ENCODE data around the gene MED22. TPM values are rescaled to one million over a fixed set of nuclear protein-coding genes. Genes with fewer than 3 reads are reported as not detected.
"Not testable (repeated sequence)": the region's sequence is repeated elsewhere in the genome, so short reads cannot be mapped to it uniquely, and the experiment has no call there.

MED22 gene
- total and polyA plus RNA-seq, 3 donors from 2014 or later, result 20.2 to 29.3 (median 25.9) TPM

DNA sequence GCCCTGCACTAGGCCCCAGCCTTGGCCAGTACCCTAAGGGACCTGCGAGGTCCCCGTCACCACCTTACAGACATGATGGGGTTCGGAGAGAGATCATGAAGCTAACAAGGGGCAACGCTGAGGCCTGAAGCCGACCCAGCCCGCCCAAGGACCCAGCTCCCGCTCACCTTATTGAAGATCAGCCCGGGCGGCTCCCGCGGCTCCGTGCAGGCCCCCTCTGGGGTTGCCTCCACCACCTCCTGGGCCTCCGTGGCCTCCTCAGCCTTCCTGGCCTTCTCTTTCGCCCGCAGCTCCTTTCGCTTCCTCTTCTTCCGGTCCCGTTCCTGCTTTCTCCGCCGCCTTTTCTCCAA lies 15.6 kb downstream of the MED22 start:
- H3K4me1 ChIP-seq, result peaks cover 13% of the 10 kb centered on the region
- intact Hi-C loops (cut with DNase I; ENCODE audit: low total_unique reads), result no loop called here
- H3K4me3 ChIP-seq, result no peak overlapping the region
- H3K27me3 ChIP-seq, result no peaks in the 10 kb centered on the region
- no peaks in the 10 kb centered on the region for H3K9me3 ChIP-seq
- no peak overlapping the region for H3K27ac ChIP-seq
- no peaks in the 10 kb centered on the region for H3K36me3 ChIP-seq (ENCODE audit: low read depth, missing control alignments)
- TF ChIP-seq POLR2A (IDR thresholded peaks at IDR 0.05), result no peak
- TF ChIP-seq, protein P1, sequence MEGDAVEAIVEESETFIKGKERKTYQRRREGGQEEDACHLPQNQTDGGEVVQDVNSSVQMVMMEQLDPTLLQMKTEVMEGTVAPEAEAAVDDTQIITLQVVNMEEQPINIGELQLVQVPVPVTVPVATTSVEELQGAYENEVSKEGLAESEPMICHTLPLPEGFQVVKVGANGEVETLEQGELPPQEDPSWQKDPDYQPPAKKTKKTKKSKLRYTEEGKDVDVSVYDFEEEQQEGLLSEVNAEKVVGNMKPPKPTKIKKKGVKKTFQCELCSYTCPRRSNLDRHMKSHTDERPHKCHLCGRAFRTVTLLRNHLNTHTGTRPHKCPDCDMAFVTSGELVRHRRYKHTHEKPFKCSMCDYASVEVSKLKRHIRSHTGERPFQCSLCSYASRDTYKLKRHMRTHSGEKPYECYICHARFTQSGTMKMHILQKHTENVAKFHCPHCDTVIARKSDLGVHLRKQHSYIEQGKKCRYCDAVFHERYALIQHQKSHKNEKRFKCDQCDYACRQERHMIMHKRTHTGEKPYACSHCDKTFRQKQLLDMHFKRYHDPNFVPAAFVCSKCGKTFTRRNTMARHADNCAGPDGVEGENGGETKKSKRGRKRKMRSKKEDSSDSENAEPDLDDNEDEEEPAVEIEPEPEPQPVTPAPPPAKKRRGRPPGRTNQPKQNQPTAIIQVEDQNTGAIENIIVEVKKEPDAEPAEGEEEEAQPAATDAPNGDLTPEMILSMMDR (IDR thresholded peaks at IDR 0.05), result no peak
- 76 to 82% methylated on average over 16 to 20 of the region's 20 CpGs for WGBS, 2 donors
- no peak for DNase-seq

DNA sequence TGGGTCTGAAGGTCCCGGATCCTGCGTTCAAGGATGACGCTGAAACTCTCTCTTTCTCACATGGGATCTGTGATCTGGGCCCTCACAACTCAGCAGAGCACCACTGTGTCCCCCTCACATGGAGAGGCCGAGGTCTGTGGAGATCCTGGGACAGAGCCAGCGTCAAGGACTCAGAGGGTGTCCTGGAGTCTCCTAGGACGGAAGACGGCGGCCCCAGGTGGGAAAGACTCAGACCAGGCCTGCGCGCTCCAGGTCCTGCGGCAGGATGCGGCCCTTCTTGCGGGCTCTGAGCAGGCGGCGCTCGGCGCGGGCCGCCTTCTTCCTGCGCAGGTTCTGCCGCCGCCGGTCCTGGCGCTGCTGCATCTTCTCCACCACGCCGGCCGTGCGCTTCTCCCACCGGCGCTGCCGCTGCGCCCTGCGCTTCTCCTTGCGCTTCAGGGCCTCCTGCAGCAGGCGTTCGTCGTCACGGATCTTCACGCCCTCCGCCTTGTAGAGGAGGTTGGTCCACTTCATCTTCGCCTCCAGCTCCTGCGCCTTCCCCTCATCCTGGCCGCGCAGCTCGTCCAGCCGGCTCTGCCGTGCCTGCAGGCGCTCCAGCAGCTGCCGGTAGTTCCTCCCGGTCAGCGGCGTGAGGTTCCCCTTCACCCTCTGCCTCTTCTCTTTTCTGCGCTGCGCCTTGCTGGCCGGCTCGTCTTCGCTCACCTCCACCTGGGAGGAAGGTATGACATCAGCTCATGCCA lies 16.1 kb downstream of the MED22 start:
- no peaks in the 10 kb centered on the region for H3K36me3 ChIP-seq (ENCODE audit: low read depth, missing control alignments)

DNA sequence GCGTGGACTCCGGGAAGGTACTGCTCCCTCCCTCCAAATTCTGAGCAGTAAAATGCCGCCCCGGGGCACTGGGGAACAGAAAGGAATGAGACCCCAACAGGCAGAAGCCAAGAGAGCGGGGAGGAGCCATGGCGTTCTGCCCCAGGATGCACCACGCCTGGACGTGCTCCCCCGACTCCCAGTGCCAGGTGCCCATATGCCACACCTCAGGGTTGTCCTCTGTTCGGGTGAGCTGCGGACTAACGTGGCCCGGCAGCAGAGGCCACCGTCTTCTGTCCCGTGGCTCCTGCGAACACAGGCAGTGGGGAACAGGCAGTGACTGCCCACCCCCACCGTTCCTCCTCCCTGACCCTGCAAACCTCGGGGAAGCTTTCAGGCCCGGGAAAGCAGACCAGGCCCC lies 16.7 kb downstream of the MED22 start:
- WGBS, 2 donors, result 49 to 67% methylated on average over 9 to 19 of the region's 19 CpGs
- H3K4me3 ChIP-seq, result no peak overlapping the region
- no peaks in the 10 kb centered on the region for H3K9me3 ChIP-seq
- TF ChIP-seq, protein P1 (IDR thresholded peaks at IDR 0.05), result no peak
- TF ChIP-seq POLR2A (IDR thresholded peaks at IDR 0.05), result no peak
- H3K4me1 ChIP-seq, result peaks cover 8% of the 10 kb centered on the region
- intact Hi-C loops (cut with DNase I; ENCODE audit: low total_unique reads), result no loop called here
- H3K36me3 ChIP-seq (ENCODE audit: low read depth, missing control alignments), result no peaks in the 10 kb centered on the region
- H3K27me3 ChIP-seq, result no peaks in the 10 kb centered on the region
- H3K27ac ChIP-seq, result no peak overlapping the region
- DNase-seq, result no peak

More for the DNA sequence above, 16.1 kb downstream of the MED22 start:
- TF ChIP-seq, protein P1 (IDR thresholded peaks at IDR 0.05), result no peak
- TF ChIP-seq POLR2A (IDR thresholded peaks at IDR 0.05), result no peak
- Histone ChIP-seq H3K27ac (no peak overlapping the region), H3K4me3 (no peak overlapping the region), H3K9me3 (no peaks in the 10 kb centered on the region), H3K4me1 (peaks cover 13% of the 10 kb centered on the region), H3K27me3 (no peaks in the 10 kb centered on the region)
- intact Hi-C loops (cut with DNase I; ENCODE audit: low total_unique reads), result no loop called here
- 77 to 83% methylated on average over 36 to 57 of the region's 57 CpGs for WGBS, 2 donors
- no peak for DNase-seq

DNA sequence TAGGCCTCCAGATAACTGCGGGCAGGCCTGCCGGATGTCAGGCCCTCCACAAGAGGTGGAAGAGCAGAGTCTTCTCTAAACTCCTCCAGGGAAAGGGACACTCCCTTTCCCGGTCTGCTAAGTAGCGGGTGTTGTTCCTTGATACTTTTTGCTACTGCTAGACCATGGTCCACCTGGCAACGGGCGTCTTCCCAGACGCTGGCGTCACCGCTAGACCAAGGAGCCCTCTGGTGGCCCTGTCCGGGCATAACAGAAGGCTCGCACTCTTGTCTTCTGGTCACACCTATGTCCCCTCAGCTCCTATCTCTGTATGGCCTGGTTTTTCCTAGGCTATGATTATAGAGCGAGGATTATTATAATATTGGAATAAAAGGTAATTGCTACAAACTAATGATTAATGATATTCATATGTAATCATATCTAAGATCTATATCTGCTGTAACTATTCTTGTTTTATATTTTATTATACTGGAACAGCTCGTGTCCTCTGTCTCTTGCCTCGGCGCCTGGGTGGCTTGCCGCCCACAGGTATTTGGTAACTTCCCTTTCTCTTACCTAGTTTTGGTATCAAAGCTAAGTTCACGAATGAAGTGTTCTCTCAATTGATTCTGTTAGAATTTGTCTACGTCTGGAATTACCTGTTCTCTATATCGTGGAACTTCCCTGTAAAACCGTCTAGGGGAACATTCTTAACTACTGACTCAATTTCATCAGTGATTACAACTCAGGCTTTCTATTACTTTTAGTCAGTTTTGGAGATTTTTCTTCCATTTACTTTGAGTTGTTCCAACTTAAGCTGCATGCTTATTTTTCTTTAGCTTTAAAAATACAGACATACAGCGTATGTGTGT lies 18.4 kb downstream of the MED22 start:
- TF ChIP-seq, protein P1 (IDR thresholded peaks at IDR 0.05), result peak; percentile 59 to 71 (median 63)
- WGBS, 2 donors, result 51 to 64% methylated on average over 21 of the region's 21 CpGs
- intact Hi-C loops (cut with DNase I; ENCODE audit: low total_unique reads), result loop anchor here (10.0 kb wide), 1 partner anchor 145 kb away; no protein-coding TSS in a partner anchor
- H3K36me3 ChIP-seq (ENCODE audit: low read depth, missing control alignments); H3K9me3 ChIP-seq; H3K27me3 ChIP-seq; H3K27ac ChIP-seq; H3K4me1 ChIP-seq; H3K4me3 ChIP-seq: not testable (repeated sequence)
- peak; percentile 78 for DNase-seq
